ENCODE results near the gene SMPDL3A.
"Not testable (repeated sequence)": the region's sequence is repeated elsewhere in the genome, so short reads cannot be mapped to it uniquely, and the experiment has no call there.

SMPDL3A gene, protein sequence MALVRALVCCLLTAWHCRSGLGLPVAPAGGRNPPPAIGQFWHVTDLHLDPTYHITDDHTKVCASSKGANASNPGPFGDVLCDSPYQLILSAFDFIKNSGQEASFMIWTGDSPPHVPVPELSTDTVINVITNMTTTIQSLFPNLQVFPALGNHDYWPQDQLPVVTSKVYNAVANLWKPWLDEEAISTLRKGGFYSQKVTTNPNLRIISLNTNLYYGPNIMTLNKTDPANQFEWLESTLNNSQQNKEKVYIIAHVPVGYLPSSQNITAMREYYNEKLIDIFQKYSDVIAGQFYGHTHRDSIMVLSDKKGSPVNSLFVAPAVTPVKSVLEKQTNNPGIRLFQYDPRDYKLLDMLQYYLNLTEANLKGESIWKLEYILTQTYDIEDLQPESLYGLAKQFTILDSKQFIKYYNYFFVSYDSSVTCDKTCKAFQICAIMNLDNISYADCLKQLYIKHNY

DNA sequence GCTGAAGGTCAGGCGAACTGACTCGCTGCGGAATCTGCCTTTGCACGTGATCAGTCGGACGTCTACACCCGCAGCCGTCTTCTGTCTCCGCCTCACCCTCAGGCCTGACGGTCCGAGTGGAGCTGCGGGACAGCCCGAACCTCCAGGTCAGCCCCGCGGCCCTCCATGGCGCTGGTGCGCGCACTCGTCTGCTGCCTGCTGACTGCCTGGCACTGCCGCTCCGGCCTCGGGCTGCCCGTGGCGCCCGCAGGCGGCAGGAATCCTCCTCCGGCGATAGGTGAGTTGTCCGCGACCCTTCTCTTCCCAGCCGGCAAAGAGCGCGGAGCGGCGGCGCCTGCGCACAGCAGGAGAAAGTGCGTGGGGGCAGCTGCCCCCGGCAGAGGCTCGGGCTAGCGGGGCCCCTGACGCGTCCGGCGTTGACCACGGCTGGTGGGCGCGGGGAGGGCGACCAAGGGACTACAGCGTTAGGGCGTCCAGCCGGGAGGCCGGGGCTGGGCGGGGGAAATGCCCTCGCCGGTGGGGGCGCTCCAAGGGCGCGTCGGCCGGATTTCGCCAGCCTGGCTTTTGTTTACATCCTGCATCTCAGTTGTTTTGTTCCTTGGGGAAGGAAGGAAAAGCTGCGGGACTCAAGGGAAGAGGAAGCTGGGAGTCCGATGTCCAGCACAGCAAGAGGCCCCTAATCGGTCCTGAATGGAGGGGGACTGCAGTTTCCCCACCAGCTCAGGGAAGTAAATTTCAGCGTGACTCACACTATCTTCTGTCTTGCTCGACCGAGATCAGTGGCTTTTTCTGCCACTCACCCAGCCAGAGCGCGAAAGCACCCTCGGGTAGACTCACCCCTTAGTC is at the start of gene SMPDL3A:
SMPDL3A (plus strand) TSS at position 77 of the 846 bp plus-strand sequence; CDS start at position 166, 89 bp downstream.
- in situ Hi-C loops (cut with MboI; ENCODE audit: low sequenced_read_pairs), result no loop called here

- in situ Hi-C loops (cut with MboI; ENCODE audit: low sequenced_read_pairs), result no loop called here
Measured at GRCh38 chr6:122740091-122740490, 49.0 kb upstream of the SMPDL3A start.

DNA sequence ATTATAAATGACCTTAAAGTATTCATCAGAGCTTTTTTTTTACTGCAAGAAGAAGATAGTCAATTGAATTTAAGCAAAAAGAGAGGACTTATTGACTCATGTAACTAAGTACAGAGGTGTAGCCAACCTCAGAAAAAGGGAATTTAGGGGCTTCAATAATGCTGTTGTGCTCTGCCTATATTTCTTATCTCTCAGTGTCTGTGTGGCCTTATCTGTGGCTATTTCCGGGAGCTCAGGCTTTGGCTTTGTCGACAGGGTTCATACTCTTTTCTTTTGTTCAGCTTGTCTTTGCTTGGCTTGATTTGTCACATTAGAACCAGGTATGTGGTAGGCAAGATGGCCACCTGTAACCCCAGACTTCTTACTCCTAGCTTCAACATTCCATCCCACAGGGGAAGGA is 48.1 kb upstream of the SMPDL3A start:
- in situ Hi-C loops (cut with MboI; ENCODE audit: low sequenced_read_pairs), result no loop called here

- in situ Hi-C loops (cut with MboI; ENCODE audit: low sequenced_read_pairs), result not testable (repeated sequence)
Measured at GRCh38 chr6:122744247-122744646, 44.8 kb upstream of the SMPDL3A start.

DNA sequence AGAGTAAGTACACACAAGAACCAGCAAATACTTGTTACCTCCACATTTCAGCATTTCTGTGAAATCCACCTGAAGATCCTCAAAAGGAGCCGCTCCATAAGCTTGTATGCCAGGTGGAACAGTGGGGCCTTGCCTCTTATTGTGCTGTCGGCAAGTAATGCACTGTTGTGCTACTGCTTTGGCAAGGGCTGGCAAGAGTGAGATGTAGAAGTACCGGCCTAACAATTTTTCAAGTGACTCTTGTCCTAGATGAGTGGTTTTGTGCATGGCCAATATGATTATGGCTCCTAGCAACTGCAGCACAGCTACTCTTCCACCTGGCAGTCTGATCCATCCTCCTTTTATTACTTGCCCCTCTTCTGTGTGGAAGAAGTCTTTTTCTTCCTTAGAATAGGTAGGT is 44.2 kb upstream of the SMPDL3A start:
- in situ Hi-C loops (cut with MboI; ENCODE audit: low sequenced_read_pairs), result not testable (repeated sequence)

DNA sequence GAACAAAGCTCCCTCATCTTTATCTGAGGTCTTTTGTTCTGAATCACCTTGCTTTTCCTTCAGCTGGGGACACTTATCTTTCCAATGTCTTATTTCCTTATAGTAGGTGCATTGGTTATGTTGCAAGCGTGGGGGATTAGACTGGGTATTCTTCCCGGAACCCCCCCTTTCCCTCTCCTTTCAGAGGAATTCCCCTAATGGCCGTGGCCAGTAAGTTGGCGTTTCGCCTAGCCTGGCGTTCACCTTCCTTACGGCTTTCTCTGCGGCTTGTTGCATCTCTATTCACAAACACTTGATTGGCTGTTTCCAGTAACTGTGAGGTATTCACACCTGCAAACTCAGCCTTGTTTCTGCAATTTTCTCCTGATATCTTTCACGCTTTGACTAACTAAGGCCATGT is 42.4 kb upstream of the SMPDL3A start:
- in situ Hi-C loops (cut with MboI; ENCODE audit: low sequenced_read_pairs), result no loop called here

- in situ Hi-C loops (cut with MboI; ENCODE audit: low sequenced_read_pairs), result no loop called here
Measured at GRCh38 chr6:122747573-122747972, 41.5 kb upstream of the SMPDL3A start.

GRCh38 chr6:122748945-122749344 is 40.1 kb upstream of the SMPDL3A start:
- in situ Hi-C loops (cut with MboI; ENCODE audit: low sequenced_read_pairs), result not testable (repeated sequence)

GRCh38 chr6:122749451-122750050 is 39.5 kb upstream of the SMPDL3A start:
- in situ Hi-C loops (cut with MboI; ENCODE audit: low sequenced_read_pairs), result no loop called here

DNA sequence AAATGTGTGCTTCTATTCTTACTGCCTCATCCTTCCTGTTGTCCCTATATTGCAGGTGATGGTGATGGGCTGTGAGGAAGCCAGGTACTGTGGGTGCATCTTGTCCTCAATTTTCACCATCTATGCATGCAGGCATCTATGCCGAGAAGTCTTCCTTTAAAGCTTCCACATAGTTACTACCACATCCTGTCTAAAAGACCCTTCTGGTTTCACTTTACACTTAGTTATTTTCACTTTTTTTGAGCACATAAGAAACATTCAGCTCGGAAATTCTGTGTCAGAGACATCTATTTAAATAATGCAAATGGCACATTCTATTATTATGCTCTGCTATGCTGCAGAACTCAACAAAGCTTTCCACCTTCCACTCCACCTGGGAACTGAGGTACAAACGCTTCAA is 37.7 kb upstream of the SMPDL3A start:
- in situ Hi-C loops (cut with MboI; ENCODE audit: low sequenced_read_pairs), result no loop called here

DNA sequence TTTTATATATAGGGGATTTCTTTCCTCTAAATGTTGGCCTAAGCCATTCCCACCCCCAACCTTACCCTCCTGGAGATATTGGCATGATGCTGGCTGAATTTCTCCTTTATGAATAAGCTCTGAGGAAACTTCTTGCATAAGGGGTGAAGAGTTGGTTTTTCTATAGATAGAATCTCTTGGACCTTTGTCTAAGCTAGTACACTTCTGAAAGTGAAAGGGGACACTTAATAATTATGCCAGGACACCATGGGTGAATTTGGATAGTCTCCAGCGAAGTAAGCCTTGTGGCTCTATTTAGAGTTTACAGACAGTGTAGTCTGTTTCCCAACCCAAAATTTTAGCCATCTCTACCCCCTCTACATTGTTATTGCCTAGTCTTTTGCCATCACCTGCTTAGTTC is 36.6 kb upstream of the SMPDL3A start:
- in situ Hi-C loops (cut with MboI; ENCODE audit: low sequenced_read_pairs), result no loop called here

- in situ Hi-C loops (cut with MboI; ENCODE audit: low sequenced_read_pairs), result no loop called here
Measured at GRCh38 chr6:122753000-122753687, 35.9 kb upstream of the SMPDL3A start.

GRCh38 chr6:122753688-122754056 is 35.4 kb upstream of the SMPDL3A start:
- in situ Hi-C loops (cut with MboI; ENCODE audit: low sequenced_read_pairs), result no loop called here

- in situ Hi-C loops (cut with MboI; ENCODE audit: low sequenced_read_pairs), result no loop called here
Measured at GRCh38 chr6:122754191-122754731, 34.8 kb upstream of the SMPDL3A start.

DNA sequence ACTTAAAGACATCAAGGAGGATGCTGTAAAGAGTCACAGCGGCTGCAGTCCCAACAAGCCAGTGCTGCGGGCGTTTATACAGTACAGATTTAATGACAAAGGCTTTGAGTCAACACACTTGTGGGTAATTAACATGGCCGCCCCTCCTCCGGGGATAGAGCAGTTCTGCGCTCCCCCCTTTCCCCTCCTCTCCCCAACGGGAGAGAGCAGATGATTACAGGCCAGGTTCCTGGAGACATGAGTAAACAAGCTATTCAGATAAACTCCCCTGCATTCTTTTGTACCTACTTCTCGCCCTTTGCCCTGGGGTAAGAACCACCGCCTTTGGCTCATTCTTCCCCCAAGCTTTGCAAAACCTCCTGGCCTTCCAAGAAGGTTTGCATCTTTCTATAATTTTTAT is 33.2 kb upstream of the SMPDL3A start:
- in situ Hi-C loops (cut with MboI; ENCODE audit: low sequenced_read_pairs), result no loop called here

- in situ Hi-C loops (cut with MboI; ENCODE audit: low sequenced_read_pairs), result no loop called here
Measured at GRCh38 chr6:122758927-122759334, 30.1 kb upstream of the SMPDL3A start.

- in situ Hi-C loops (cut with MboI; ENCODE audit: low sequenced_read_pairs), result no loop called here
Measured at GRCh38 chr6:122760330-122760729, 28.7 kb upstream of the SMPDL3A start.

DNA sequence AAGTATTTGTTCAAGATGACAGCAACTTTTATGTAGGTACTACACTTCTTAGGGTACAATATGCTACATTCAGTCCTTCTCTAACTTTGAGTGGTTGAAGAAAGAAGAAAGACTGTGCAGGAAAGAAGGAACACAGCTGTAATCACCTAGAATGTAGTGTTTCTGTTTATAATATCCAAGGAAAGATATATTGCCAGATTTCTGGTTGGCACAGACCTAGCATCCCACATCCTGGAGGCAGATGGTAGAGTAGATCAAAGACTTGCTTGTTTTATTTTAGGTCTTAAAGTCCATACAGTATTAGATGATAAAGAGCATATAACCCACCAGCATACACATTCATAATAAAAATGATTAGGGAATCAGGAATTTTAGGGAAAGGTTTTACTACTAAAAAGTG is 22.8 kb upstream of the SMPDL3A start:
- in situ Hi-C loops (cut with MboI; ENCODE audit: low sequenced_read_pairs), result no loop called here

DNA sequence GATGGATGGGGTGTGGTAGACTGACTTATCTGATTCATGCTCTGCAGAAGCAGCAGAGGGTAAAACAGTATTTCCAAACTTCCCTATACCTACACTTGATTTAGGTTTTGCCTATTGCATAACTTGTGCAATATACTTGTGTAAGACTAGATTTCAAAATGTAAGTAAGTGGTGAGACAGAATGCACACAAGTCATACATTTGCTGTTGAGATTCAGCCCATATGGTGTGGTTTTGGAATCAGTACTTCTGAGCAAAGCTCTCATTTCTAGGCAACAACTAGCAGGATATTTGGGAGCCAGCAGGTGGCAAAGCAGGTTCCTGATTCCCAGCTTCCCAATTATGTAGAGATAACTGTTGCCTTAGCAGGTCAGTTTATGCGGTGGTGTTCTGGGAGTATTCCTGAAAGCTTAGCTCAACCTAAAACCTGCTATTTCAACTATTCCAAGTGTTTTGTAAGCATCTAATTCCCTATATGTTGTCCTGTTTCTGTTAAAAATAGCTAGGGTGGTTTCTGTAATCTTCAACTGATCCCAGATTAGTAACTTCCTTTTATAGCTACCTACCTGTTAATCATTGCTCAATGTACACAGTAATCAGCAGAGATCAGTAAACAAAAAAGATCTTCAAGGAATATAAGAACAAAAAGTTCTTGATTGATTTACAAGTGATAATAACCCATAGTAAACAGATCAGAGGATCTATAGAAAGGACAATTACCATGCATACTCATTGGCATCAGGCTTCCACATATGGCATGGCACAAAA is 18.0 kb upstream of the SMPDL3A start:
- in situ Hi-C loops (cut with MboI; ENCODE audit: low sequenced_read_pairs), result no loop called here

All from hTERT RPE-1 (cell line).